ENCODE measurements around the gene MED27.

GRCh38 chr9:131886826-131887225, 192.8 kb downstream of the MED27 start:
- TF ChIP-seq CTCF (conservative IDR thresholded peaks at IDR 0.05 in 1 of 2, IDR thresholded peaks at IDR 0.05 in 1 of 2; ENCODE audit: low read depth in 1 of 2, low read length in 2 of 2) (no peak), EZH2 (IDR thresholded peaks at IDR 0.05; ENCODE audit: low read length, missing control alignments) (no peak)
